ENCODE measurements around the gene ARR3.
A peak's percentile ranks its signal among the peaks of the same experiment; 100 is the strongest.
"Not testable (repeated sequence)": the region's sequence is repeated elsewhere in the genome, so short reads cannot be mapped to it uniquely, and the experiment has no call there.

The ARR3 gene

DNA sequence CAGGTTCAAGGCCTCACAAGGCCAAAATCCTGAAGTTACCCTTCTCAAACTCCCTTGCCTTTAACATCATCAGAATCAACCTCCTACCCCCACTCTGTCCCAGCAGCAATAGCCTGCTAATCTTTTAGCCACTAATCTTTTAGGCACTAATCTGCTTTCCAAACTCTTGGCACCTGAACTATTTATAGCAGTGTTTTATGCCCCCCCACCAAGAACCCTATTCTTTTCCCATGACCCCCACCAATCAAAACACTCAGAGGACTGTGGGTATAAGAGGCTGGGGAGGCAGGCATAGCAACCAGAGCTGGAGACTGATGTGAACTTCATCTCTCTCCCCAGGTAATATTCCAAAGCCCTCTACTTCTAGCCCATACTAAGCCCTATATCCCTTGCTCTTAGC, at the start of gene ARR3:
ARR3 (plus strand) TSS at position 301 of the 400 bp plus-strand sequence. CDS start 1,052 bp downstream, outside the sequence.
- DNase-seq: no peak

DNA sequence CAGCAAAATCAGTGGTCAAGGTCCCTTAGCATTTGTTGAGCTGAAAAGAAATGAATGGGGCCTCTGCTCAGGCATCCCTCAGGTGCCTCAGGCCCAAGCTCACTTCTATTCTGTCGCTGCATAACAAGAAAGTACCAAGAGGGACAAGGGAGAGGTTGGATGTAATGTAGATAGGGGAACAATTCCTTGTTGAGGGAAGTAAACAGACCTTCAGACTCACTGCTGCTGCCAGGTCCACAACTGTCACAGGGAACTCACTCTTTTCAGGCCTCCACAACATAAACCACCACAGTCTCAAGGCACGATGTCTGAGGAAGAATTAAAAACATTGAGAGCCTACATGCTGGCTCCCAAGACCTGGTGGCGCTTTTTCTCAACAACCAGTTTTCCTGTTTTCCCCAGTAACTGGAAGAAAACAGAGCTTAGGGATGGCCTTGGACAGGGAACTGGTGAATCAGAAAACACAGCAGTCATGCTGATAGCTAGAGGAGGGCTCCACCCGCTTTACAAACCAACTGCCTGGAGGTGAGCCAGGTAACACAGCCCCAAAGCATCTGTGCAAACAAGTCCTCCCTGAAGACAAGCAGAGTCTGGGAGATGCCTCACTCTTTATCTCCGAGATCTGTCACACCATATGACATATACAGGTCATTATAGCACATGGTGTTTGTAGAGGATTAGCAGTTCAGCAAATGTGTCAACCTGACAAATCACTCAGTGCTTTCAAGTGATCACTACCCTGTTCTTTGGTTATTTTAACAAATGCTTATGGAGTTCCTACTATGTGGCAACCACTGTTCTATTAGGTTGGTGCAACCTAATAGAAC, 48.0 kb upstream of the ARR3 start:
- DNase-seq: peak; percentile 3

DNA sequence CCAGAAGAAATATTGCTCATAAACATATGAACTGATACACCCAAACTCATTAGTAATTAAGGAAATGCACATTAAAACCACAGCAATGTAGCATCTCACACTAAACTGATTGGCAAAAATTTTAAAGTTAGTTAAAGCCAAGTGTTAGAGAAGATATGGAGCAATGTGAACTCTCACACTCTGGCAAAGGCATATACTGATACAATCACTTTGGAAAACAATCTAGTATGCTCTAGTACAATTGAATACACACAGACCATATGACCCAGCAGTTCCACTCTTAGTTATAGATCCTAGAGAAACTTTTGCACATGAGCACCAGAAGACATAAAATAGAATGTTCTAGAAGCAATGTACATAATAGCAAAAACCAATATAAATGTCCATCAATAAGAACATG, 42.1 kb upstream of the ARR3 start:
- no peak for DNase-seq

DNA sequence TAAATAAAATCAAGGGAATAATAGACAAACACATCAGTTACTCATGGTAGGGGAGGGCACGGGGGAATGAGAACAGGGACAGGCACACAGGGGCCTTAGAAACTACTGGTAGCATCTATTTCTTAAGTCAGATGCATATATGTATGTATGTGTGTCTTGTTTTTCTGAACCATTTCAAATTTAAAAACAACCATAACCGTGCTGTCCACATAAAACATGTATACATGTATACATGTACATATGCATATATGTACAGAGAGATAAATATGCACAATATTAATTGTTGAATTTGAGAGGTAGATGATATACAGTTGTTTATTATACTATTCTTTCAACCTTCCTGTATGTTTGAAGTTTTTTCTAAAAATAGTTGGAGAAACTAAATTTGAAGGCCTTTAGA, 41.4 kb upstream of the ARR3 start:
- no peak for DNase-seq

DNA sequence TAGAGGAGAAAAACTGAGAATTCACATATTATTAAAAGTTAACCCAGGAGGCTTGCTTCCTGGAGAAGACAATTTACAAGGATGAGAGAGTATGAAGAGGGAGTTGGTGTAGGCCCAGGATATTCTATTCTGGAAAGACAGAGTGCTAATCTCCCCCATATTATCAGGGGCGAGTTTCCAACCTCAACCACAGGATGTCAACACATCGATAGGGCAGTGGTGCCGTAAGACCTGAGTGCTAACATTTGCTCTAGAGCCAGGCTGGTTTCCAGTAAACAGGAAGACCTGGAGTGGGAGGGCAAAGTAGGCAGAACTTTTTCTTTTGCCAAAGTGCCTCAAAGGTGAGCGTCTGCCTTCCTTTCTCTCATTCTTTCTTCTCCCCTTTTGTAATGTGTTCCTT, 36.5 kb upstream of the ARR3 start:
- no peak for DNase-seq

DNA sequence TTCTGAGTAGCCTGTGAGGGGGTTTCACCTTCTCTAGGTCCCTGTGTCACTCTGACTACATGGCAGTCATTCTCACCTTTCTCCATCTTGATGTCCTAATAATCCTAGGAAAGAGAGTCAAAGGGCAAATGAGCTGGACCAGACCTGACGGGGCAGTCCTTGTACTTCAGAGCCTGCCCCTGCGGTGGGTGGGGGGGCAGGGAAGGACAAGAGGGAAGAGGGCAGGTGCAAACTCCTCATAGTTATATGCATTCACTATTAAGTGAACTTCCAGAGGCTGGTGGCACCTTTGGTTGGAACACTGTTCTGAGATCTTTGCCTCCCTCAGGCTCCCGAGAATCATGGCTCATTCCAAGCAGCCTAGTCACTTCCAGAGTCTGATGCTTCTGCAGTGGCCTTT, 33.8 kb upstream of the ARR3 start, which contains the start of gene AWAT1:
AWAT1 (plus strand) TSS at position 301 of the 400 bp plus-strand sequence; CDS start at position 342, 41 bp downstream.
- no peak for DNase-seq

DNA sequence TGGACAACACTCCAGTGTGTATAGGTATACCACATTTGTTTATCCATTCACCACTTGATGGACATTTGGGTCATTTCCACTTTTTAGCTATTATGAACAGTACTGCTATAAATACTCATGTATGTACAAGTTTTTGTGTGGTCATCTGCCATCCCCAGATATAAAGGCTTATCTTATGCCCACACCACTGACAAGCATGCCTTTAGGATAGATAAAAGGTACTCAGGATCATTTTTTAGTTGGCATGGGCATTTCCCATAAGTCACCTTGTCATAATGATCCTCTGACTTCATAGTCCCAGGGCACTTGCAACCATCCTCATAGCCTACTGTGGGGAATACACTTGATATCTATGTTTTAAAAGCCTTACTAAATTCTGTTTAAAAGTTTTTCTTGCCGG, 27.4 kb upstream of the ARR3 start:
- DNase-seq: no peak

DNA sequence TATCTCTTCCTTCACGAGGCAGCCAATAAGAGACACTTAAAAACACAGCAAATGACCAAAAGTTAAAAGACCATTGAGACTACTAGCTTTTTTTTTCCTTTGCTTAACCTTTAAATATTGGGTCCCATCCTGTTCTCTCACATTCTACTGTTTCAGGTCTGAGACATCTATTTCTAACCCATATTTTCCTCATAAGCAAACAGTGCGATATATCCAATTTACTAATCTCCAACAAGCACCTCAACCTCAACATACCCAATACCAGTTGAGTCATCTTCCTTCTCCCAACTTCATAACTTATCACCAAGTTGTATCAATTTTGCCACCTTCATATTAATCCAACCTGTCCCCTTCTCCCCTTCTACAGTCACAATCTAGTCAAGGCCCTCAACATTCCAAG, 26.6 kb upstream of the ARR3 start:
- no peak for DNase-seq

DNA sequence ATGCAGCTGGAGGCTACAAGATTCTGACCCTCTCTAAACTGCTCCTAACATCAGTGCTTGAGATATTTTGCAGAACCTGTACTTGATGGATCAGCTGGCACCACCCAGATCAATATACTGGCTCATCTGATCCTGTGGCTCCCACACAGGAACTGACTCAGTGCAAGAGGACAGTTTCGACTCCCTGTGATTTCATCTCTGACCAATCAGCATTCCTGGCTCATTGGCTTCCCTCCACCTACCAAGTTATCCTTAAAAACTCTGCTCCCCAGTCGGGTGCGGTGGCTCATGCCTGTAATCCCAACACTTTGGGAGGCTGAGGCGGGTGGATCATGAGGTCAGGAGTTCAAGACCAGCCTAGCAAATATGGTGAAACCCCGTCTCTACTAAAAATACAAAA, 24.5 kb upstream of the ARR3 start:
- DNase-seq: peak; percentile 13

DNA sequence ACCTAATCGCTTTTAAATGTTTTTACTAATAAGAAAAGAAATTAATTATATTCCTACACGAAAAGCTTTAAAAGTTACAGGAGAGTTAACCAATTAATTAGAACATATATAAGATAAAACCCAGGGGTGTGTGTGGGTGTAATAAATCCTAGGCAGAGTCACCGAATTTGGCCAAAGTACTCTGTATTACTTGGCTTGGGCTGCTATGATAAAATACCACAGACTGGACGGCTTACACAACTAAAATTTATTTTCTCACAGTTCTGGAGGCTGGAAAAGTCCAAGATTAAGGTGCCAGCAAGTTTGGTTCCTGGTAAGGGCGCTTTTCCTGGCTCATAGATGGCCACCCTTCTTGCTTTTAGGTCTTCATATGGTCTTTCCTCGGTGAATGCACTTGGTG, 23.3 kb upstream of the ARR3 start:
- DNase-seq: no peak

DNA sequence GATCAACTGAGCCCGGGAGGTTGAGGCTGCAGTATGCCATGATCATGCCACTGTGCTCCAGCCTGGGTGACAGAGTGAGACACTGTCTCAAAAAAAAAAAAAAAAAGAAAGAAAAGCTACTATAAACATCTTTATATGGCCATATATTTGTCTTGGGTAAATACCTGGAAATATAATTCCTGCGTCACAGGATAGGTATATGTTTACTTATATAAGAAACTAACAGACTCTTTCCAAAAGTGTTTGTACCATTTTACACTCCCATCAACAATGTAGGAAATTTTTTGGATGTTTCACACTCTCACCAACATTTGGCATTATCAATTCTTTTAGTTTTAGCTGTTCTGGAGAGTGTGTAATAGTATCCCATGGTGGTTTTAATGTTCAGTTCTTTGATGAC, 20.9 kb upstream of the ARR3 start:
- no peak for DNase-seq

DNA sequence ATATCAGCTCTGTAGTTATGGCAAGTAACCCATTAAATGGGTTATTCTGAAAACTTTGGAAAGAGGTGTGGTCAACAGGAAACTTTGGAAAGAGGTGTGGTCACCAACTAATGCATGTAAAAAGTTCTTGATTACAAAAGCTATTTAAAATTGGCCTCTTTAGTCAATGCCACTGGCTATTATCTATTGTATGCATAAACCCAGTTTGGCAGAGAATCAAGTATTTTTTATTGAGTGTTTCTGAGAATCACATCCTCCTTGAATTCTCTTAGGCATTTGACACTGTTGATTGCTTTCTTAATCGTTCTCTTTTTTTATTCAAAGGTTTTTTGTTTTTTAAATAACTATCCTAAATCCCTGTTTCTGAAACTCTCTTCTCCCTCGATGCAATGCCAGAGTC, 15.6 kb upstream of the ARR3 start:
- no peak for DNase-seq

DNA sequence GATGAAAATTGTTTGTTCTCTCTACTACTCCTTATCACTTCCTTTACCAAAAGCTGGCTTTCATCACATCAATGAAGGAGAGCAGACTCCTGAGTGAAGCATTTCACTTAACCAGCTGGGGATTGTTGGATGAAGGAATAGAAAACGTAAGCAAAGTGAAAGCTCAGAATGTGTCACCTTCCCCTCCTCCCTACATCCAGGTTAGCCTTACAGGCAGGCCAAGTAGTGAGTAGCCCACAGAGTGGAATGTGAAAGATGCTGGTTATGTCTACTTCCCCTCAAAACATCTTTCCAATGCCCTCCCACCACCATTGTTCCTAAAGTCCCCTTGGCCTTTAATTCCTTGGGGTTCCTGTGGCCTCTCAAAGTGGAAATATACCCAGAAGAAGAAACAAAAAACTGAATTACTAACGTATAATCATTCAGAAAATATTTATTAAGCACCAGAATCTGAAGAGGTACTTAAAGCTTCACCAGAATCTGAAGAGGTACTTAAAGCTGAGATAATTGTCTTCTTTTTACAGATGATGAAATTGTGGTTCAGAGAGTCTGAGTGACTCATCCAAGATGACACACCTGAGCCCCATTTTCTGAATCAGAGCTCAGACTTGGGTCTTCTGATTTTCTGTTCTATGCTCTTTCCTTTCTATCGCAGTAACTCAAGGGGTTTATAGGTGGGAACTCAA, 14.6 kb upstream of the ARR3 start:
- DNase-seq: peak; percentile 8

DNA sequence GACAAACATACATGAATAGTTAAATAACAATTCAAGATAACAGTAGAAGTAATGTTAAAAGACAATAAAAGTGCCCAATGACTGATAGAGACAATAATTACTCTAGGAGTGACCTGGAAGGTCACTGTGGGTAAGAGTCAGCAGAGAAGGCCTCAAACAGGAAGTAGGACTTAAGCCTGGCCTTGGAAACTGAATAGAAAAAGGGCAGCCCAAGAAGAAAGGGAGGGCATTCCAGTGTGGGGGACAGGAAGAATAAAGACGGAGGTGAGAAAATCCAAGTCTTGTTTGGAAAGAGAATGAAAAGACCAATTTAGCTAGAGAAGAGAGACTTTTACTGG, 14.1 kb upstream of the ARR3 start:
- DNase-seq: no peak

DNA sequence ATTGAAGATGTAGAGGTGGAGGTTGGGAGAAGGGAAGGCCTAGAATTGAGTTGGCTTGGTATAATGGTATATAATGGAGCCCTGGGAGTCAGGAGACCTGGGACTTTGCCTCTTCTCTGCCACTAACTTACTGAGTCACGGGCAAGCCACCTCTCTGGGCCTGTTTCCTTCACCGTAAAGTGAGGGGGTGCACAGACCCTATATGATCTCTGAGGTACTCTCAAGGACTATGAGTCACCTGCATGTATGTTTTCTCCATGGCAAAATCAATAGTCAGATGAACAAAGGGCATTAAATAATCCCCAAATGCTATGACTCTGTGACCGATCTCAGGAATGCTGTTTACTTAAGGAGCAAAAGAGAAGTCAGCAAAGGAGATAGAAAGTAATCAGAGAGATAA, 13.2 kb upstream of the ARR3 start:
- DNase-seq: no peak

DNA sequence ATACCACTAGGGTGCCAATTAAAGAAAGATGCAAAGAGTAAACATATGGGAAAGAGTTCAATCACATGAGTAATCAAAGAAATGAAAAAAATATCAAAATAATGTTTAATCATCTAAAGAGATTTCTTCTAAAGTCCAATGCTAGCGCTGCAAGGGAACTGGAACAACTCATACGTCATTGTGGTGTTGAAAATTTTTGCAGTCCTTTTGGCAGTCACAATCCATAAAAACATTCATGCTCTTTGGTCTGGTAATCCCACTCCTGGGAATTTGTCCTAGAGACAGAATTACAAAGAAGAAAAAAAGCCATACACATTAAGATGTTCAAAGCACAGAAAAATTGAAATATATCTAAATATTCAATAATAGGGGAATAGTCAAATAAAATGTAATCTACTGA, 12.7 kb upstream of the ARR3 start:
- DNase-seq: peak; percentile 1

DNA sequence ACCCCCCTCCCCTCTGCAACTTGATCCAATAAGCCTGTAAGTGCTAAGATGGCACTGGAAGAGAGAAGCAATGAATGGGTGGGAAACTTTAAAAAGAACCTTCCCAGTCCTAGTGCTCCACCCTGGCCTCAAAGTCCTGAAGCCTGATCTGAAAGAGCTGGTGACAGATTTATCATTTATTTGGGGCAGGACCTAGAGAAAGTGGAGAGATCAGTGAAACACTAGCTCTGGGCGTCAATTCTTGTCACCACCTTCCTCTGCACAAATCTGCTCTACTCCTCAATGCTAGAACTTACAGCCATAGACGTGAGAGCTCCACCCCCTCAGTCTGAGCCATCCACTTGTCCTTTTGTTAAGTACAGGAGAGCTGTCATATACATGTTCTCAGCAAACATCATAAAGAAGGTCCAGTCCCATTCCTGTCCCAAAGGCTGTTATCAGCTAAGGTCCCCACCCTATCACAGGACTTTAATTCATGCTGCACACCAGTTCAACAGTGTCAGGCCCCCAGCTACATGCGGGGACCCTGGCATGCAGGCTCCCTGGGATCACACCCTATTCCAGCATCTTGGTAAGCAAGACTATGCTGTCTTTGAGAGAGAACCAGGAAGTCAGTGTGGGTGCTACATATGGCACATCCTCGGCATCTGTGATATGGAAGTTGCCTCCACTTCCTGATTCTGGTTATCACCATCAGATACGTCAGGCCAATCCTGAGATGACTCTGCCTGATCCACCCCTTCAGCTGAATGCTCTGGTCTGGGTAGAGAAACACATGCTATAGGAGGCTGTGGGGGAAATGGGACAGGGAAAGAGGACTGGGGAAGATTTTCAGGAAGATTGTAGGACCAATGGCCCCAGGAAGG, 10.5 kb upstream of the ARR3 start:
- no peak for DNase-seq

DNA sequence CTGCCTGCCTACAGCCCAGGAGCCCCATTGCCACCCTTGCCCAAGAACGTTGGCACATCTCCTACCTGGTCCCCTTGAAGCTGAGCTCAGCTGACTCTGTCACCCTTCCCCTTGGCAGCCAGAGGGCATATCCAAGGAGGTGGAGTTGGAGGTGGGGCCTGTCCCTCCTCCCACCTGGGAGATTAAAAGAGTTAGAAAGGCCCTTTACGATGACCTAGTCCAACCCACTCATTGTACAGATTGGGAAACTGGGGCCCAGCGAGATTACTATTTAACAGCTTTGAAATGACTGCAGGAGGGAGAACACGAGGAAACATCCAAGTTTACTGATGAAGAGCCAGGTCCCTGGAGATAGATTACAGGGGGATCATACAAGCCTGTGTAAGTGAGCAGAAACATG, 8.0 kb upstream of the ARR3 start, which contains the start of gene P2RY4:
P2RY4 (minus strand) TSS at position 101 of the 400 bp plus-strand sequence. CDS start 580 bp downstream, outside the sequence.
- DNase-seq: no peak

DNA sequence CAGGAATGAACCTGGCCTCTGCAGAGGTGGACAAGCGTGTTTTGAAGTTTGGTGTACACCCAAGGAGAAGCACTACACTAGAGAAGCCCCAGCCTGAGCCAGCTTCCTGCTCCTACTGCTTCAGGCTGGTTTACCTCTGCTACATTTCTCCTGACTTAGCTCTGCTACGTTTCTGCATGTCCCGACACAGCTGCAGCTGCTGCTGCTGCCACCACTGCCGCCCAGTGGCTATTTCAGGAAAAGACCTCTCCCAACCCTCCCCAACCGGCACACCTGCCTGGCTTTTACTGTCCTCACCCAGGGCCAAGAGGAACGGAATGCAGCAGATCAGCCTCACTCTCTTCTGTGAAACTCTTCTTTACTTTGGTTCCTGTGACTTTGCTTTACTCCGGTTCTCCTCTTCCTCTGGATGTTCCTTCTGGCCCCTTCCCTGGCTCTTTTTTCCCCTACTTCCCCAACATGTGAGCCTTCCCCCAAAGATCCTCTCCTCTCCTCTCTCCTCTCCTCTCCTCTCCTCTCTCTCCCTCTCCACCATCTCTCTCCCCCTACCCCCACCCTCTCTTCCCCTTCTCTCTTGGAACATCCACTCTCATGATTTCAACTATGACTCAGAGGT, 5.1 kb upstream of the ARR3 start:
- peak; percentile 19 for DNase-seq

DNA sequence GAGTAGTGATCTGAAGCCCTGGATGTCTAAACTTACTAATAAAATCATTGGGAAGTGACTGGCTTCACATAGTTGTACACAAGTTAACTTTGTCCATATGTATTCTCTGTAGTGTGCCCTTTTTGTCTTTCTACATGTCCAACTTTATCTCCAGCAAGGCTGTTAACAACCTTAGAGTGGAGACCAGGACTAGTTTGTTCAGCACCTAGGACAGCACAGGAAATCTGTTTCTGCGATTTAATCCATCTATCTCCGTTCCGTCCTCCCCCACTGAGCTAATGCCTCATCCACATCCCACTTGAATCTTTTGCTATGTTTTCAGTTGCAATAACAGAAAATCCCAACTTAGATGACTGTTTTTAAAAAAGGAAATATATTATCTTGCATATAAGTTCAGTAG, 3.4 kb upstream of the ARR3 start:
- DNase-seq: no peak

DNA sequence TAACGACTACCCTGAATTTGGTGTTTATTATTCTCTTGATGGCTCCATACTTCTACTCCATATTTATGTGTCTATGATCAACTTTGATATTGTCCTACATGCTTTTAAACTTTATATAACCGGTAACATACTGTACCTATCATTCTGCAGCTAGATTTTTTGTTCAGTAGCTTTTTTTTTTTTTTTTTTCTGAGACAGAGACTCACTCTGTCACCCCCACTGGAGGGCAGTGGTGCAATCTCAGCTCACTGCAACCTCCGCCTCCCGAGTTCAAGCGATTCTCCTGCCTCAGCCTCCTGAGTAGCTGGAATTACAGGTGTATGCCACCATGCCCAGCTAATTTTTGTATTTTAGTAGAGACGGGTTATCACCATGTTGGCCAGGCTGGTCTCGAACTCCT, 5.9 kb downstream of the ARR3 start:
- not testable (repeated sequence) for DNase-seq

DNA sequence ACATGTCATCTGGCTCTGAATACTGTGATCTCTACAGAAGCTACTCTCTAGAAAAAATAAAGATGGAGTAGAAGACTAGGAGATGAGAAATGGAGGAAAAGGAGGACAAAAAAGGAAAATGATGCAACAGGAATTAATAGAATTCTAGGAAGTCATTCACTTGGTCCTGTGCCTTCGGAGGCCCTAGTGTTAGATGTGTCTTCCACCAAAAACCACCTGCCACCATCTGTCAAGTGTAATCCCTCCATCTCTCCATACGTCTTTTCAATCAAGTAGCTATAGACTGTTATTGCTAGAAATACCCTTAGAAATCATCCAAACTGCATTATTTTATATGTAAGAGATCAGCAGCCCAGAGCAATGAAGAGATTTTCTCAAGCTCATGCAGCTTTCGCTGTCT, 10.9 kb downstream of the ARR3 start:
- no peak for DNase-seq

DNA sequence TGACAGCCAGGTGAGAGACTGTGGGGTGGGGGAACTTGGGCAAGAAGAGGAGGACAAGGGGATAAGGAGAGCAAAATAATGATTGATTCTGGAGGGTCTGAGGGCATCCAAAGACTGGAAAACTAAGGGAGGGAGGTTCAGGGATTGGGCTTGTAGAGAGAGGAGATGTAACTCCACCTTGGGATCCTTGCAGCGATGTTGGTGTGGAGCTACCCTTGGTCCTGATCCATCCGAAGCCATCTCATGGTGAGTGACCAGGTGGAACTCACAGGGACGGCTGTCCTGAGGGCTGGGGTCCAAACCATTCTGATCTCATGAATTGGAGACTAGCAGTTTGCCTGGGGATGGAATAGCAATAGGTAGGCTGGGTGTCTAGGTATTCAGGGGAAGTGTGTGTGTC, 12.4 kb downstream of the ARR3 start:
- DNase-seq: no peak
